B cell (primary cell): ENCODE data around the gene RACK1.
"Not testable (repeated sequence)": the region's sequence is repeated elsewhere in the genome, so short reads cannot be mapped to it uniquely, and the experiment has no call there.

Source experiments
- EZH2 ChIP-seq: IDR thresholded peaks from 2 replicates; pipeline ENCODE4 v1.6.1; 2012; ENCODE audit warnings: borderline replicate concordance, low read depth, mild to moderate bottlenecking, moderate library complexity, low read length; ENCODE audit not compliant: insufficient read depth, poor library complexity, severe bottlenecking
- TF ChIP-seq, protein P1 (sequence below): fragments of 200-600 bp; IDR thresholded peaks from one replicate; pipeline ENCODE4 v1.8.0; 2022; ENCODE audit warnings: antibody characterized with exemption, mild to moderate bottlenecking

DNA sequence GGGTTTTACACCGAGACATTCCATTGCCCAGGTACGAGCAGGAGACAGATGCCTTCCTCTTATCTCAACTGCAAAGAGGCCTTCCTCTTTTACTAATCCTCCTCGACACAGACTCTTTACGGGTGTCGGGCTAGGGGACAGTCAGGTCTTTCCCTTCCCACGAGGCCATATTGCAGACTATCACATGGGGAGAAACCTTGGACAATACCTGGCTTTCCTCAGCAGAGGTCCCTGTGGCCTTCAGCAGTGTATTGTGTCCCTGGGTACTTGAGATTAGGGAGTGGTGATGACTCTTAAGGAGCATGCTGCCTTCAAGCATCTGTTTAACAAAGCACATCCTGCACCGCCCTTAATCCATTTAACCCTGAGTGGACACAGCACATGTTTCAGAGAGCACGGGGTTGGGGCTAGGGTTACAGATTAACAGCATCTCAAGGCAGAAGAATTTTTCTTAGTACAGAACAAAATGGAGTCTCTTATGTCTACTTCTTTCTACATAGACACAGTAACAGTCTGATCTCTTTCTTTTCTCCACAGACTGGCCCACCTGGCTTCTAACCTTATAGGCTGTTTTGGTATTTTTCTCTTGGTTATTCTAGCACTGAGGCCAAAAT, 23.7 kb upstream of the RACK1 start:
- TF ChIP-seq, protein P1, sequence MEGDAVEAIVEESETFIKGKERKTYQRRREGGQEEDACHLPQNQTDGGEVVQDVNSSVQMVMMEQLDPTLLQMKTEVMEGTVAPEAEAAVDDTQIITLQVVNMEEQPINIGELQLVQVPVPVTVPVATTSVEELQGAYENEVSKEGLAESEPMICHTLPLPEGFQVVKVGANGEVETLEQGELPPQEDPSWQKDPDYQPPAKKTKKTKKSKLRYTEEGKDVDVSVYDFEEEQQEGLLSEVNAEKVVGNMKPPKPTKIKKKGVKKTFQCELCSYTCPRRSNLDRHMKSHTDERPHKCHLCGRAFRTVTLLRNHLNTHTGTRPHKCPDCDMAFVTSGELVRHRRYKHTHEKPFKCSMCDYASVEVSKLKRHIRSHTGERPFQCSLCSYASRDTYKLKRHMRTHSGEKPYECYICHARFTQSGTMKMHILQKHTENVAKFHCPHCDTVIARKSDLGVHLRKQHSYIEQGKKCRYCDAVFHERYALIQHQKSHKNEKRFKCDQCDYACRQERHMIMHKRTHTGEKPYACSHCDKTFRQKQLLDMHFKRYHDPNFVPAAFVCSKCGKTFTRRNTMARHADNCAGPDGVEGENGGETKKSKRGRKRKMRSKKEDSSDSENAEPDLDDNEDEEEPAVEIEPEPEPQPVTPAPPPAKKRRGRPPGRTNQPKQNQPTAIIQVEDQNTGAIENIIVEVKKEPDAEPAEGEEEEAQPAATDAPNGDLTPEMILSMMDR = not testable (repeated sequence)
- TF ChIP-seq EZH2 = not testable (repeated sequence)
